K562 (cell line): ENCODE data around the gene ZCCHC14. TPM values are rescaled to one million over a fixed set of nuclear protein-coding genes. Genes with fewer than 3 reads are reported as not detected.

ENCODE experiments used
- GTF2F1 ChIP-seq: IDR thresholded peaks from 2 replicates; pipeline ENCODE4 v1.6.1; 2011; ENCODE audit warnings: low read depth, low read length, improper control_type of control experiment
- POLR3G ChIP-seq: IDR thresholded peaks from 2 replicates; pipeline ENCODE4 v1.6.1; 2011; ENCODE audit not compliant: insufficient read length, insufficient replicate concordance; ENCODE audit errors: extremely low read depth
- RHOXF2B ChIP-seq: fragments of 250-450 bp; sonication (Bioruptor Pico); conservative IDR thresholded peaks from 2 replicates; pipeline ENCODE4 v1.5.1; 2021
- TRIM24 ChIP-seq, 2 experiments: fragments of 450-650 bp; IDR thresholded peaks; 2 replicates each; pipeline ENCODE4 v1.6.1; 2016
- TRIM28 ChIP-seq: fragments of 450-650 bp; IDR thresholded peaks from 2 replicates; pipeline ENCODE4 v1.6.1; 2017
- ZNF561 ChIP-seq: fragments of 450-650 bp; formaldehyde crosslinking; conservative IDR thresholded peaks from 2 replicates; pipeline ENCODE4 v1.4.0; 2020; ENCODE audit warnings: mild to moderate bottlenecking, moderate library complexity
- ZNF644 ChIP-seq: fragments of 200-800 bp; sonication (Bioruptor generic); IDR thresholded peaks from 2 replicates; pipeline ENCODE4 v1.6.1; 2016; ENCODE audit warnings: low read depth, missing genetic modification characterization, missing compliant biosample characterization
- polyA plus RNA-seq, 8 experiments: library from polyadenylated mRNA; depleted of rRNA in 4 of 8; stranded (reverse) in 5 of 8; unstranded in 3 of 8; fragments of >200 nt; fragmentation: Nextera tagmentation in 2 of 8; fragmentation: Illumina TruSeq in 1 of 8; extraction: Ambion mirVana in 2 of 8; extraction: Trizol in 1 of 8; gene quantifications; 2 replicates each; pipeline versions ENCODE4 v1.2.1 to v1.2.3, GENCODE V29; 2011 to 2014; ENCODE audit warnings: inconsistent platforms in 1 of 8, missing spikeins in 1 of 8
- total RNA-seq, 7 experiments: library from RNA; depleted of rRNA in 6 of 7; stranded (reverse); fragments of >200 nt in 6 of 7; fragmentation: Illumina TruSeq in 2 of 7; extraction: Trizol in 2 of 7; gene quantifications; 2 replicates each; pipeline versions ENCODE4 v1.2.1 to v1.2.3, GENCODE V29; 2011 to 2021; ENCODE audit warnings: low replicate concordance in 1 of 7
- TF ChIP-seq, protein P1 (sequence below): sonication (generic); formaldehyde crosslinking; IDR thresholded peaks from 2 replicates; pipeline ENCODE4 v1.8.1; 2022; ENCODE audit warnings: missing genetic modification reagents
- TF ChIP-seq, protein P2 (sequence below): fragments of 250-450 bp; sonication (Bioruptor Pico); IDR thresholded peaks from 2 replicates; pipeline ENCODE4 v1.4.0; 2020; ENCODE audit warnings: mild to moderate bottlenecking, moderate library complexity, borderline replicate concordance
- TF ChIP-seq, protein P3 (sequence below): sonication (generic); formaldehyde crosslinking; IDR thresholded peaks from 2 replicates; pipeline ENCODE4 v1.9.0; 2022; ENCODE audit warnings: mild to moderate bottlenecking, missing genetic modification reagents
- TF ChIP-seq, protein P4 (sequence below): IDR thresholded peaks from 2 replicates; pipeline ENCODE4 v1.6.1; 2016; ENCODE audit warnings: missing genetic modification characterization, missing compliant biosample characterization
- TF ChIP-seq, protein P5 (sequence below): fragments of 450-650 bp; formaldehyde crosslinking; IDR thresholded peaks from 2 replicates; pipeline ENCODE4 v1.4.0; 2022; ENCODE audit warnings: missing genetic modification characterization
- TF ChIP-seq, protein P6 (sequence below), 2 experiments: fragments of 450-650 bp in 1 of 2; IDR thresholded peaks; 2 replicates each; pipeline ENCODE4 v1.6.1; 2011 to 2017; ENCODE audit warnings: low read depth in 2 of 2, antibody characterized with exemption in 1 of 2, borderline replicate concordance in 1 of 2, low read length in 1 of 2, mild to moderate bottlenecking in 1 of 2, mixed read lengths in 1 of 2; ENCODE audit not compliant: control insufficient read depth in 1 of 2
- TF ChIP-seq, protein P7 (sequence below): fragments of 450-650 bp; IDR thresholded peaks from 2 replicates; pipeline ENCODE4 v1.6.1; 2016; ENCODE audit warnings: missing biosample characterization, missing genetic modification characterization

The ZCCHC14 gene
- total and polyA plus RNA-seq, 9 of the 15 experiments (the other 6 are each of a cell fraction or from before 2014, with no cell fraction given): 1.5 to 12.4 (median 2.9) TPM

DNA sequence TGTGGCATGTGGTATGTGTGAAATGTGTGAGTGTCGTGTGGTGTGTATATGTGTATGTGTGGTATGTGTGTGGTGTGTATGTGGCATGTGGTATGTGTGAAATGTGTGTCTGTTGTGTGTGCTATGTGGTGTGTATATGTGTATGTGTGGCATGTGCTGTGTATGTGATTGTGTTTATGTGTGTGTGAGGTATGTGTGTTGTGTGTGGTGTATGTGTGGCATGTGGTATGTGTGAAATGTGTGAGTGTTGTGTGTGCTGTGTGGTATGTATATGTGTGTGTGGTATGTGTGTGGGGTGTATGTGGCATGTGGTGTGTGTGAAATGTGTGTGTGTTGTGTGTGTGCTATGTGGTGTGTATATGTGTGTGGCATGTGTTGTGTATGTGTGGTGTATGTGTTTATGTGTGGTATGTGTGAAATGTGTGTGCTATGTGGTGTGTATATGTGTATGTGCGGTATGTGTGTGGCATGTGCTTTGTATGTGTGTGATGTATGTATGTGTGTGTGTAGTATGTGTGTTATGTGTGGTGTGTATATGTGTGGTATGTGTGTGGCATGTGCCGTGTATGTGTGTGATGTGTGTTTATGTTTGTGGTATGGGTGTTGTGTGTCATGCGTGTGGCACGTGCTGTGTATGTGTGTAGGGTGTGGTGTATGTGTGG, 9.6 kb upstream of the ZCCHC14 start (continued):
- TF ChIP-seq, protein P1, sequence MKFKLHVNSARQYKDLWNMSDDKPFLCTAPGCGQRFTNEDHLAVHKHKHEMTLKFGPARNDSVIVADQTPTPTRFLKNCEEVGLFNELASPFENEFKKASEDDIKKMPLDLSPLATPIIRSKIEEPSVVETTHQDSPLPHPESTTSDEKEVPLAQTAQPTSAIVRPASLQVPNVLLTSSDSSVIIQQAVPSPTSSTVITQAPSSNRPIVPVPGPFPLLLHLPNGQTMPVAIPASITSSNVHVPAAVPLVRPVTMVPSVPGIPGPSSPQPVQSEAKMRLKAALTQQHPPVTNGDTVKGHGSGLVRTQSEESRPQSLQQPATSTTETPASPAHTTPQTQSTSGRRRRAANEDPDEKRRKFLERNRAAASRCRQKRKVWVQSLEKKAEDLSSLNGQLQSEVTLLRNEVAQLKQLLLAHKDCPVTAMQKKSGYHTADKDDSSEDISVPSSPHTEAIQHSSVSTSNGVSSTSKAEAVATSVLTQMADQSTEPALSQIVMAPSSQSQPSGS (CRISPR knock-in tag): no peak
- TF ChIP-seq POLR3G (no peak), GTF2F1 (no peak), TRIM24 (IDR thresholded peaks at IDR 0.05) (0 out of 4 replicates have a peak, but pooled peaks of 1 of the 2 experiments have one; percentile 25), ZNF561 (CRISPR knock-in tag) (no peak), ZNF644 (no peak), TRIM28 (no peak), RHOXF2B (CRISPR knock-in tag) (no peak)
- TF ChIP-seq, protein P2, sequence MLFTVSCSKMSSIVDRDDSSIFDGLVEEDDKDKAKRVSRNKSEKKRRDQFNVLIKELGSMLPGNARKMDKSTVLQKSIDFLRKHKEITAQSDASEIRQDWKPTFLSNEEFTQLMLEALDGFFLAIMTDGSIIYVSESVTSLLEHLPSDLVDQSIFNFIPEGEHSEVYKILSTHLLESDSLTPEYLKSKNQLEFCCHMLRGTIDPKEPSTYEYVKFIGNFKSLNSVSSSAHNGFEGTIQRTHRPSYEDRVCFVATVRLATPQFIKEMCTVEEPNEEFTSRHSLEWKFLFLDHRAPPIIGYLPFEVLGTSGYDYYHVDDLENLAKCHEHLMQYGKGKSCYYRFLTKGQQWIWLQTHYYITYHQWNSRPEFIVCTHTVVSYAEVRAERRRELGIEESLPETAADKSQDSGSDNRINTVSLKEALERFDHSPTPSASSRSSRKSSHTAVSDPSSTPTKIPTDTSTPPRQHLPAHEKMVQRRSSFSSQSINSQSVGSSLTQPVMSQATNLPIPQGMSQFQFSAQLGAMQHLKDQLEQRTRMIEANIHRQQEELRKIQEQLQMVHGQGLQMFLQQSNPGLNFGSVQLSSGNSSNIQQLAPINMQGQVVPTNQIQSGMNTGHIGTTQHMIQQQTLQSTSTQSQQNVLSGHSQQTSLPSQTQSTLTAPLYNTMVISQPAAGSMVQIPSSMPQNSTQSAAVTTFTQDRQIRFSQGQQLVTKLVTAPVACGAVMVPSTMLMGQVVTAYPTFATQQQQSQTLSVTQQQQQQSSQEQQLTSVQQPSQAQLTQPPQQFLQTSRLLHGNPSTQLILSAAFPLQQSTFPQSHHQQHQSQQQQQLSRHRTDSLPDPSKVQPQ: no peak
- TF ChIP-seq, protein P3, sequence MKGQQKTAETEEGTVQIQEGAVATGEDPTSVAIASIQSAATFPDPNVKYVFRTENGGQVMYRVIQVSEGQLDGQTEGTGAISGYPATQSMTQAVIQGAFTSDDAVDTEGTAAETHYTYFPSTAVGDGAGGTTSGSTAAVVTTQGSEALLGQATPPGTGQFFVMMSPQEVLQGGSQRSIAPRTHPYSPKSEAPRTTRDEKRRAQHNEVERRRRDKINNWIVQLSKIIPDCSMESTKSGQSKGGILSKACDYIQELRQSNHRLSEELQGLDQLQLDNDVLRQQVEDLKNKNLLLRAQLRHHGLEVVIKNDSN (CRISPR knock-in tag): 0 out of 2 replicates have a peak, but pooled peaks have one; percentile 30
- TF ChIP-seq, protein P4, sequence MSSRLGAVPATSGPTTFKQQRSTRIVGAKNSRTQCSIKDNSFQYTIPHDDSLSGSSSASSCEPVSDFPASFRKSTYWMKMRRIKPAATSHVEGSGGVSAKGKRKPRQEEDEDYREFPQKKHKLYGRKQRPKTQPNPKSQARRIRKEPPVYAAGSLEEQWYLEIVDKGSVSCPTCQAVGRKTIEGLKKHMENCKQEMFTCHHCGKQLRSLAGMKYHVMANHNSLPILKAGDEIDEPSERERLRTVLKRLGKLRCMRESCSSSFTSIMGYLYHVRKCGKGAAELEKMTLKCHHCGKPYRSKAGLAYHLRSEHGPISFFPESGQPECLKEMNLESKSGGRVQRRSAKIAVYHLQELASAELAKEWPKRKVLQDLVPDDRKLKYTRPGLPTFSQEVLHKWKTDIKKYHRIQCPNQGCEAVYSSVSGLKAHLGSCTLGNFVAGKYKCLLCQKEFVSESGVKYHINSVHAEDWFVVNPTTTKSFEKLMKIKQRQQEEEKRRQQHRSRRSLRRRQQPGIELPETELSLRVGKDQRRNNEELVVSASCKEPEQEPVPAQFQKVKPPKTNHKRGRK (tag): no peak
- TF ChIP-seq, protein P5, sequence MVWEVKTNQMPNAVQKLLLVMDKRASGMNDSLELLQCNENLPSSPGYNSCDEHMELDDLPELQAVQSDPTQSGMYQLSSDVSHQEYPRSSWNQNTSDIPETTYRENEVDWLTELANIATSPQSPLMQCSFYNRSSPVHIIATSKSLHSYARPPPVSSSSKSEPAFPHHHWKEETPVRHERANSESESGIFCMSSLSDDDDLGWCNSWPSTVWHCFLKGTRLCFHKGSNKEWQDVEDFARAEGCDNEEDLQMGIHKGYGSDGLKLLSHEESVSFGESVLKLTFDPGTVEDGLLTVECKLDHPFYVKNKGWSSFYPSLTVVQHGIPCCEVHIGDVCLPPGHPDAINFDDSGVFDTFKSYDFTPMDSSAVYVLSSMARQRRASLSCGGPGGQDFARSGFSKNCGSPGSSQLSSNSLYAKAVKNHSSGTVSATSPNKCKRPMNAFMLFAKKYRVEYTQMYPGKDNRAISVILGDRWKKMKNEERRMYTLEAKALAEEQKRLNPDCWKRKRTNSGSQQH: 0 out of 2 replicates have a peak, but pooled peaks have one; percentile 3
- TF ChIP-seq, protein P6, sequence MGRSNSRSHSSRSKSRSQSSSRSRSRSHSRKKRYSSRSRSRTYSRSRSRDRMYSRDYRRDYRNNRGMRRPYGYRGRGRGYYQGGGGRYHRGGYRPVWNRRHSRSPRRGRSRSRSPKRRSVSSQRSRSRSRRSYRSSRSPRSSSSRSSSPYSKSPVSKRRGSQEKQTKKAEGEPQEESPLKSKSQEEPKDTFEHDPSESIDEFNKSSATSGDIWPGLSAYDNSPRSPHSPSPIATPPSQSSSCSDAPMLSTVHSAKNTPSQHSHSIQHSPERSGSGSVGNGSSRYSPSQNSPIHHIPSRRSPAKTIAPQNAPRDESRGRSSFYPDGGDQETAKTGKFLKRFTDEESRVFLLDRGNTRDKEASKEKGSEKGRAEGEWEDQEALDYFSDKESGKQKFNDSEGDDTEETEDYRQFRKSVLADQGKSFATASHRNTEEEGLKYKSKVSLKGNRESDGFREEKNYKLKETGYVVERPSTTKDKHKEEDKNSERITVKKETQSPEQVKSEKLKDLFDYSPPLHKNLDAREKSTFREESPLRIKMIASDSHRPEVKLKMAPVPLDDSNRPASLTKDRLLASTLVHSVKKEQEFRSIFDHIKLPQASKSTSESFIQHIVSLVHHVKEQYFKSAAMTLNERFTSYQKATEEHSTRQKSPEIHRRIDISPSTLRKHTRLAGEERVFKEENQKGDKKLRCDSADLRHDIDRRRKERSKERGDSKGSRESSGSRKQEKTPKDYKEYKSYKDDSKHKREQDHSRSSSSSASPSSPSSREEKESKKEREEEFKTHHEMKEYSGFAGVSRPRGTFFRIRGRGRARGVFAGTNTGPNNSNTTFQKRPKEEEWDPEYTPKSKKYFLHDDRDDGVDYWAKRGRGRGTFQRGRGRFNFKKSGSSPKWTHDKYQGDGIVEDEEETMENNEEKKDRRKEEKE (IDR thresholded peaks at IDR 0.05; ENCODE audit: borderline replicate concordance in 1 of 2, control insufficient read depth in 1 of 2, low read depth in 2 of 2, low read length in 1 of 2): 0 out of 4 replicates have a peak, but pooled peaks of 1 of the 2 experiments have one; percentile 50
- TF ChIP-seq, protein P7, sequence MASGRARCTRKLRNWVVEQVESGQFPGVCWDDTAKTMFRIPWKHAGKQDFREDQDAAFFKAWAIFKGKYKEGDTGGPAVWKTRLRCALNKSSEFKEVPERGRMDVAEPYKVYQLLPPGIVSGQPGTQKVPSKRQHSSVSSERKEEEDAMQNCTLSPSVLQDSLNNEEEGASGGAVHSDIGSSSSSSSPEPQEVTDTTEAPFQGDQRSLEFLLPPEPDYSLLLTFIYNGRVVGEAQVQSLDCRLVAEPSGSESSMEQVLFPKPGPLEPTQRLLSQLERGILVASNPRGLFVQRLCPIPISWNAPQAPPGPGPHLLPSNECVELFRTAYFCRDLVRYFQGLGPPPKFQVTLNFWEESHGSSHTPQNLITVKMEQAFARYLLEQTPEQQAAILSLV (tag): no peak
